Stimulated activated CD4-positive, alpha-beta T cell treated with anti-CD3 and anti-CD28 coated beads, Interleukin-4, amount 100 ng/mL, for 1 hour (primary cell): Measurements from ENCODE around the gene DCAF8.

ENCODE experiments used
- DNase-seq: peaks from one replicate; pipeline ENCODE4 v3.0.0-alpha.2; 2020

Gene DCAF8

DNA sequence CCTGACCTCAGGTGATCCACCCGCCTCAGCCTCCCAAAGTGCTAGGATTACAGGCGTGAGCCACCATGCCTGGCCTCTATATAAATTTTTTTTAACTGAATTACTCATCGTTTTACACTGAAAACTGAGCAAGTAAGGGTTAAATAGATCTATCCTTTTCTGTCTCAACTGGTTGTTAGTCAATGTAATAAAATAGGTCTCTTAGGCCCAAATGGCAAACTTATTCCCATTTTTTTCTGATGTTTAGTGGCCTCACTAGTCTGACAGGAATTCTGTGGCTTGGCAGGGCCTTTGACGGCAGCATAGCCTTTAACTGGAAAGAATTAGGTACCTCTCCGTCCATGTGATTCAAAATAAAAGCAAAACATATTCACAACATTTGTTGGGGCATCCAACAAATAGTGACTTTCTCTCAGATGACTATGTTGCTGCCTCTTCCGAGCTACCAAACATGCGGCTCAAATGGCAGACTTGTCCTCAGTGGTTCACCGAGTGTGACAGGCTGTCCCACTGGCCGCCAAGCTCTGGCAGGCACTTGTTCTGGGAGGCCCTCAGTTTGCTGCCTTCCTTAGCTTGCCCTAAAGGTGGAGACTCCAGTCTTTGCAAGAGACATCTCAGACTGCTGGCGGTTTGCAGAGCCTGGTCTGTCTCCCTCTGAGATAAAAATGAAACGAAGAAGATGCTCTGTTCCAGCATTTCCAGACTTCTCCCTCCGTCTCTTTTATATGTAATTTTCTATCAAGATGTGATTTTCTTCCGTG is 93.6 kb downstream of the DCAF8 start:
- DNase-seq = no peak

DNA sequence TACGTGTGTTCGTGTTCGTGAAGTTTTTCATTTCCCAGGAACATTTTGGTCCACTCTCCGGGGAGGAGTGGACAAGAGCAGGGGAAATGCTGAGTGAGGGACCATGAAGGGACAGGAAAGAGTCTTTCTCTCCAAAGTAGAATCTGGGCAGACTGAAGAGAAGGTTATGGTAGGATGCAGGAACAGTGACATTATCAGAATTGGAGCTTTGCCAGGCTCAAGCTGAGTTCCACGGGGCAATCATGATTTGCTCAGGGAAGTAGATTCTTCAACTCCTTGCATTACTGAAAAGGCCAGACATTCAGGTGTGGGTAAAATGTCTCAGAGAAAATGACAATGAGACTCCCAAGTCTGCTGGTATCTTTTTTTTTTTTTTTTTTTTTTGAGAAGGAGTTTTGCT is 94.3 kb downstream of the DCAF8 start:
- DNase-seq = no peak

DNA sequence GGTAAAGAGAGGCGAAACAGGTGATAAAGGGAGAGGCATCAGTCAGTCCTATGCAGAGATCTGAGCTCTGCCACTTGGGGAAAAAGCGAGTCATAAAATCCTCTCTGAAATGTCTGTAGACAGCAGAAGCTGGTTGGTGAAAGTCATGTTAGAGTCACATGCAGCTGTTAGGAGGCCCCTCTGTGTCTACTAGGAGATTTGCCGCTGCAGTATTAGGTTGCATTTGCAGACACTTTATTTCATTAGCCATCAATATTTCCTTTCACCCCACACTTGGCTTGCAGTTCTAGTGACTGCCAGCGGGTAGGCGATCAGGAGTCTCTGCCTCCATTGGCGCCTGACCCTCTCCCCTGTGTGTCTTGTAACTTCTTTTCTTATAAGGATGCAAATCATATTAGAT is 94.8 kb downstream of the DCAF8 start:
- no peak for DNase-seq

- DNase-seq = no peak
These were observed 95.3 kb downstream of the DCAF8 start for GRCh38 chr1:160167056-160167455.

DNA sequence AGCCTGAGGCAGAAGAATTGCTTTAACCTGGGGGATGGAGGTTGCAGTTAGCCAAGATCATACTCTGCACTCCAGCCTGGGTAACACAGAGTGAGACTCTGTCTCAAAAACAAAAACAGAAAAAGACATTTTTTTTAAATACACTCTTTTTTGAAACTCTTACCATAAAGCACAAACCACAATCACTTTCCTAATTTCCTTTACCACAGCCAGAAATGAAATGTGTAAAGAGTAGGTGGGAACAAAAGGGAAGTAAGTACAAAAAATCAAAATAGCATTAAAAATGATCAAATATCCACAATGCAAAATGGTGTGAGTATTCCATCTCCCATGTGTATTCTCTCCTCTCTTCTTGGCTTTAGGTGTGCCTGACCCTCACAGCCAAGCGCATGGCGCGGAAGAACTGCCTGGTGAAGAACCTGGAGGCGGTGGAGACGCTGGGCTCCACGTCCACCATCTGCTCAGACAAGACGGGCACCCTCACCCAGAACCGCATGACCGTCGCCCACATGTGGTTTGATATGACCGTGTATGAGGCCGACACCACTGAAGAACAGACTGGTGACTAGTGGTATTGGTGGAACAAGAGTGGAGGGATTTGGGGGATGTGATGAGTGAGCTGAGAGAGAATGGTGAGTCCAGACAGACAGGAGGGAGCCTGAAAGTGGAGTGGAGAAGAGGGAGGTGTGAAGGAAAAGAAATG is 96.0 kb downstream of the DCAF8 start:
- DNase-seq = no peak
